ENCODE results near the gene DPYSL4.

The DPYSL4 gene

GRCh38 chr10:132186488-132187429 is at the start of gene DPYSL4:
TSS of gene DPYSL4 (plus strand) at chr10:132186948. CDS start at chr10:132187064, 116 bp downstream.
- peak; percentile 15 for DNase-seq (ENCODE audit: low read depth)

GRCh38 chr10:132137111-132138072 is 49.4 kb upstream of the DPYSL4 start:
- DNase-seq (ENCODE audit: low read depth): no peak

- no peak for DNase-seq (ENCODE audit: low read depth)
These were observed 48.6 kb upstream of the DPYSL4 start for GRCh38 chr10:132138133-132138532.

GRCh38 chr10:132138596-132138995 is 48.2 kb upstream of the DPYSL4 start:
- DNase-seq (ENCODE audit: low read depth): no peak

- DNase-seq (ENCODE audit: low read depth): no peak
These were observed 47.2 kb upstream of the DPYSL4 start for GRCh38 chr10:132139526-132139925.

- DNase-seq (ENCODE audit: low read depth): no peak
These were observed 46.4 kb upstream of the DPYSL4 start for GRCh38 chr10:132140167-132140925.

- DNase-seq (ENCODE audit: low read depth): no peak
These were observed 45.7 kb upstream of the DPYSL4 start for GRCh38 chr10:132141076-132141475.

- DNase-seq (ENCODE audit: low read depth): no peak
These were observed 45.0 kb upstream of the DPYSL4 start for GRCh38 chr10:132141526-132142395.

- DNase-seq (ENCODE audit: low read depth): peak; percentile 51
These were observed 44.2 kb upstream of the DPYSL4 start for GRCh38 chr10:132142396-132143161.

- DNase-seq (ENCODE audit: low read depth): no peak
These were observed 43.6 kb upstream of the DPYSL4 start for GRCh38 chr10:132143162-132143561.

GRCh38 chr10:132144086-132144485 is 42.7 kb upstream of the DPYSL4 start:
- DNase-seq (ENCODE audit: low read depth): no peak

GRCh38 chr10:132145002-132145401 is 41.7 kb upstream of the DPYSL4 start:
- no peak for DNase-seq (ENCODE audit: low read depth)

- no peak for DNase-seq (ENCODE audit: low read depth)
These were observed 41.1 kb upstream of the DPYSL4 start for GRCh38 chr10:132145521-132146185.

GRCh38 chr10:132146271-132146671 is 40.5 kb upstream of the DPYSL4 start:
- DNase-seq (ENCODE audit: low read depth): no peak

- DNase-seq (ENCODE audit: low read depth): no peak
These were observed 39.5 kb upstream of the DPYSL4 start for GRCh38 chr10:132146941-132147915.

- DNase-seq (ENCODE audit: low read depth): no peak
These were observed 38.2 kb upstream of the DPYSL4 start for GRCh38 chr10:132148261-132149251.

- no peak for DNase-seq (ENCODE audit: low read depth)
These were observed 37.5 kb upstream of the DPYSL4 start for GRCh38 chr10:132149271-132149670.
